Activated naive CD8-positive, alpha-beta T cell treated with anti-CD3 and anti-CD28 coated beads, Interleukin-2, amount 10 ng/mL, durations not matched to agents 7 days and 5 days (primary cell): Measurements from ENCODE around the gene GLYR1. TPM values are rescaled to one million over a fixed set of nuclear protein-coding genes. Genes with fewer than 3 reads are reported as not detected.

Experiments used
- ATAC-seq: fragments of 150-1000 bp; cut with Tn5 transposase; one replicate; pipeline ENCODE4 v1.10.0; 2021; ENCODE audit warnings: low read depth, moderate library complexity
- POLR2A ChIA-PET: fragments of 350-600 bp; sonication (Branson Sonifier 250); formaldehyde crosslinking; loops from one replicate; lab custom pipeline; 2021; ENCODE audit warnings: antibody characterized with exemption; lab: Charles Lee
- DNase-seq: peaks from one replicate; pipeline ENCODE4 v3.0.0; 2021
- H3K27ac Mint-ChIP-seq: one replicate; pipeline ENCODE4 v1.8.0; 2022; ENCODE audit warnings: mild to moderate bottlenecking, mixed read lengths
- H3K27me3 Mint-ChIP-seq: one replicate; pipeline ENCODE4 v1.8.0; 2022; ENCODE audit warnings: mild to moderate bottlenecking, moderate library complexity, mixed read lengths
- H3K36me3 Mint-ChIP-seq: one replicate; pipeline ENCODE4 v1.8.0; 2021; ENCODE audit warnings: mild to moderate bottlenecking, mixed read lengths
- H3K4me1 Mint-ChIP-seq: one replicate; pipeline ENCODE4 v1.8.0; 2021; ENCODE audit warnings: mixed read lengths
- H3K4me3 Mint-ChIP-seq: one replicate; pipeline ENCODE4 v1.8.0; 2022; ENCODE audit warnings: mild to moderate bottlenecking, moderate library complexity, mixed read lengths
- H3K9me3 Mint-ChIP-seq: one replicate; pipeline ENCODE4 v1.8.0; 2021; ENCODE audit warnings: mixed read lengths
- total RNA-seq, 2 experiments: library from RNA; stranded (reverse); gene quantifications; one replicate each; pipeline ENCODE4 v1.2.3, GENCODE V29; 2021

Gene GLYR1
- total RNA-seq, 2 experiments from 2014 or later = 91.6 to 93.1 TPM

DNA sequence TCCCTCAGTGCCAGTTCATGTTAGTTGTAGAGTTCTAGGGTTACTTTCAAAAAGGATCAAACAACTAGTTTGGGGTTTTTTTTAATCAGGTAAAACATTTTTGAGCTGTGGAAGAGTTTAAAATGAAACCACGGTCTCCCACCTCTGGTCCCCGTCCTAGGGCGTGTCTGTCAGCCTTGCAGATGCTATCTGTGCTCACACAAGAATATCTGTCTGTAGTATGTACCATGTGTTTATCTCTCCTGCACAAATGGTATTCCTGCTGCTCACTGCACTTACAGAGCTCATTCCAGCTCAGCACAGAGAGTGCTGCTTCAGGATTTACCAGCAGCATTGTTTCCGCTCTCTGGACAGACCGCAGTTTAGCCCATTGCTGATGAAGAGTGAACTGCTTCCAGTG, 39.1 kb upstream of the GLYR1 start:
- DNase-seq (no peak), ATAC-seq (no peak)
- POLR2A ChIA-PET = no interaction called here
- Mint-ChIP-seq H3K9me3 (no peaks in the 10 kb centered on the region), H3K36me3 (peaks cover 9% of the 10 kb centered on the region), H3K27me3 (no peaks in the 10 kb centered on the region), H3K4me1 (peaks cover 2% of the 10 kb centered on the region), H3K4me3 (no peak overlapping the region), H3K27ac (no peak overlapping the region)

DNA sequence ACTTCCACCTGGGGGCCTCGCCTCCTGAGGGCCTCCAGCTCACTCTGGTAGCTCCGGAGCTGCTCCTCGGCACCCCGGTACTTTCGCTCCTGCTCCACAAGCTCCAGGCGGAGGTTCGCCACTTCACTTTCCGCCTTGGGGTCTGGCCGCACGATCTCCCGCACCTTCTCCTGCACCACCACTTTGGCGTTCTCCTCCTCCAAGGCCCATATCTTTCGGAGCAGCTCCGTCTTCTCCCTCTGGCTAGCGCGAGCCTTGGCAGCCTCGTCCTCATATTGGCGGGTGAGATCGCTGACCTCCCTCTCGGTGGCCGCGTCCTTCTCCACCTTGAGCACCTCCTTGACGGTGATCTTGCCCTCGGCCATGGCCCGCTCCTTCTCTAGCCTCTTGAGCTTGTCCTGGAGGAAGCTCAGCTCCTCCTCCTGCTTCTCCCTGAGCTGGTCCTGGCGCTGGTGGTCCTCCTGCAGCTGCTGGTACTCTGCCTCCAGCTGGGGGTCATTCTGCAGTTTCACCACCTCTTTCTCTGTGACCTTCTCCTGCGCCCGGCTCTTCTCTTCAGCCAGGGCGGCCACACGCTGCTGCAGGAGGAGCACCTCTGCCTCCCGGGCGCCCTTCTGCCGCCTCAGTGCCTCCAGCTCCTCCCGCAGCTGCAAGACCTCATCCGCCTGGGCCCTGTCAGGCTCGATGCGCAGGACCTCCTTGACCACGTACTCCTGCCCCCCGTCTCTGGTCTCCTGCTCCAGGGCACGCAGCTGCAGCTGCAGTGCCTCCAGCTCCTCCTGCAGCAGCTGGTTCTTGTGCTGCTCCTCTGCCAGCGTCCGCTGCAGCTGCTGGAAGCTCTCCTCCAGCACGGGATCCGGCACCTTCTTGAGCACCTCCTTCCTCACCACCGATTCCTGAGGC, 38.1 kb upstream of the GLYR1 start:
- Mint-ChIP-seq H3K4me3 (no peak overlapping the region), H3K9me3 (no peaks in the 10 kb centered on the region), H3K27ac (no peak overlapping the region), H3K27me3 (no peaks in the 10 kb centered on the region), H3K4me1 (peaks cover 2% of the 10 kb centered on the region), H3K36me3 (peaks cover 9% of the 10 kb centered on the region)
- POLR2A ChIA-PET = no interaction called here
- no peak for DNase-seq
- no peak for ATAC-seq

DNA sequence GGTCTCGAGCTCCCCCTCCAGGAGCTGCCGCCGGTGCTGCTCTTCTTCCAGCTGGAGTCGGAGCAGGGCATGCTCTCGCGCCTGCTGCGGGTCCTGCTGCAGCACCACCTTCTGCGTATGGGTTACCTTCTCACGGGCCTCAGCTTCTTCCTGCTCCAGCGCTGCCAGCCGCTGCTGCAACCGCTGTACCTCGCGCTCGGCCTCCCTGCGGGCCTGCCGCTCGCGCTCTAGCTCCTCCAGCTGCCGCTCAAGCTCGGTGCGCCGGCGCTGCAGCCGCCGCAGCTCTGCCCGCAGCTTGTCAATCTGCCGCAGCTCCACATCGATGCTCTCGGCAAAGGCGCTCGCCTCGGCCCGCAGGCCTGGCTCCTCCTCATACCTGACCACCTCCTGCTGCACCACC, 37.1 kb upstream of the GLYR1 start:
- DNase-seq (no peak), ATAC-seq (no peak)
- POLR2A ChIA-PET = no interaction called here
- peaks cover 2% of the 10 kb centered on the region for H3K4me1 Mint-ChIP-seq
- no peak overlapping the region for H3K4me3 Mint-ChIP-seq
- peaks cover 9% of the 10 kb centered on the region for H3K36me3 Mint-ChIP-seq
- H3K27ac Mint-ChIP-seq = no peak overlapping the region
- no peaks in the 10 kb centered on the region for H3K9me3 Mint-ChIP-seq
- no peaks in the 10 kb centered on the region for H3K27me3 Mint-ChIP-seq

DNA sequence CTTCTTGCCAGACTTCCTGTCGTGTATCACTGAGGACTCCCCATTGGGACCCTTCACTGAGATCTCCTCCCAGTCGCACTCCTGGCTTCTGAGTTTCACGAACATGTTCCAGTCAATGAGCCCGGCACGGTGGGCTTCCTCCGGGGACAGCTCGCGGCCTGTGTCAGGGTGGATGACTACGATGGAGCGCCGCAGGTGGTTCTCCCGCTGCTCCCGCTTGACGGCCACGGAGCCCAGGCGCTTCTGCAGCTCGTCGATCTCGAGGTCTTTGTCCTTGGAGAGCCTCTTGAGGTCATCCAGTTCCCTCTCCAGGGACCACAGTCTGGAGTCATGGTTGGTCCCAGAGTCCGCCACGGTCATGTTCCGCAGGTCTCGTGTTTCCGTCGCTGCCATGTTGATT, 36.4 kb upstream of the GLYR1 start:
- POLR2A ChIA-PET = no interaction called here
- Mint-ChIP-seq H3K4me3 (no peak overlapping the region), H3K27ac (no peak overlapping the region), H3K9me3 (no peaks in the 10 kb centered on the region), H3K27me3 (no peaks in the 10 kb centered on the region), H3K36me3 (peaks cover 9% of the 10 kb centered on the region), H3K4me1 (peaks cover 2% of the 10 kb centered on the region)
- ATAC-seq = no peak
- DNase-seq = no peak

DNA sequence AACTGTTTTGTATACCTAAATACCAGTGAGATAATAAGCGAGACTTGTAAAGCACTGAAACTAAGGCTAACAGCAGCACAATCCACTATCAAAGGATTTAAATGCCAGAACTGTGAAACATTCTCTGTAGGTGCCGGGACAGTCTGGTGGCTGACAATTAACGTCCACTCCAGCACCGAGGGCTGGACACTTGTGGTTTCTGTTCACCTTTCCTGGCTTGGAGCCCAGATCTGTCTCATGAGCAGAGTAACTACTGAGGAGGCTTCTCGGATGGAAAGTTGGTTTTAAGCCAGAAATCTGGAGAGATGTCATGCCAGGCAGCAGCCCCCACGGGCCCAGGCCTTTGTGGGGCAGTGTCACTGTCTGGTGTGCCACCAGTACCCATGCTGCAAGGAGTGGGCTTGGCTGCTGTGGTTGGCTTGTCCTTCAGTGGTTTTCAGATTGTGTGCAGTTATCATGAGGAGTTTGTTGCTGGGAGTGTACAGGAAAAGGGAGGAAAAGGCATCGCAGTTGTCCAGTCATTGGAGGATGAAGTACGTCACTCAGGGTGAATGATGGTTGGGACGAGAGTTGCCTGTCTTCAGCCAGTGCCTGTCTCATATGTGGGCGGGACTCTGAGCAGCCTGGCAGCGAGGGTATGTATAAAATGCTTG, 35.7 kb upstream of the GLYR1 start:
- no peaks in the 10 kb centered on the region for H3K9me3 Mint-ChIP-seq
- POLR2A ChIA-PET = no interaction called here
- H3K36me3 Mint-ChIP-seq = peaks cover 9% of the 10 kb centered on the region
- peaks cover 2% of the 10 kb centered on the region for H3K4me1 Mint-ChIP-seq
- no peak for ATAC-seq
- no peak overlapping the region for H3K27ac Mint-ChIP-seq
- no peaks in the 10 kb centered on the region for H3K27me3 Mint-ChIP-seq
- H3K4me3 Mint-ChIP-seq = no peak overlapping the region
- no peak for DNase-seq

DNA sequence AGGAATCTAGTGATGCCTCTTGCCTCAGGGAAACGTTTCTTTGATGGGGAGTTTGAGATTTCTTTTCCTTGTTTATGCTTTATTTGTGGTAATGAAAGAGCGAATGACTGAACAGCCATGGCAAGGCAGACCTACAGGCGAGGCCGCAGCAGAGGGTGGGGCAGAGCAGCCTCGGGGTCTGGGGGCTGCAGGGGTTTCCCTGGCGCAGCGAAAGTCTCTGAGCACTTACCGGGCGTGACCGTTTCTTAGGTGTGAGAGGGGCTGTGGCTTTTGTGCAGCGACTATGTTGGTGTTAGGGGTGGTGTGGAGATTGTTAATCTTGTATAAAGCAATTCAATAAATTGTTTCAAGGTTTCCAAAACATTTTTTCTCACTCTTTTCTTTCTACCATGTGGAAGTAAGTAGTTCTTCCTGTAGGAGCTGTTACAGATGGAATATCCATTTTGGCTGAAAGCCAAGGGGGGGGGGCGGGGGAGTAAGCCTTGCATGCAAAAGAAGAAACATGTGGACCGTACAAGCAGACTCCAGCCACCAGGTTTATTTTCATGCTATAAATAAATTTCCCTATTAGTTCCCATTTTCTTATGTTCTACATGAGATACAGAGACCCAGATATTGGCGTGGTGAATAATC, 35.0 kb upstream of the GLYR1 start:
- H3K27ac Mint-ChIP-seq = no peak overlapping the region
- H3K4me1 Mint-ChIP-seq = peaks cover 2% of the 10 kb centered on the region
- H3K36me3 Mint-ChIP-seq = peaks cover 12% of the 10 kb centered on the region
- no peak overlapping the region for H3K4me3 Mint-ChIP-seq
- DNase-seq (no peak), ATAC-seq (no peak)
- POLR2A ChIA-PET = no interaction called here
- no peaks in the 10 kb centered on the region for H3K9me3 Mint-ChIP-seq
- no peaks in the 10 kb centered on the region for H3K27me3 Mint-ChIP-seq

DNA sequence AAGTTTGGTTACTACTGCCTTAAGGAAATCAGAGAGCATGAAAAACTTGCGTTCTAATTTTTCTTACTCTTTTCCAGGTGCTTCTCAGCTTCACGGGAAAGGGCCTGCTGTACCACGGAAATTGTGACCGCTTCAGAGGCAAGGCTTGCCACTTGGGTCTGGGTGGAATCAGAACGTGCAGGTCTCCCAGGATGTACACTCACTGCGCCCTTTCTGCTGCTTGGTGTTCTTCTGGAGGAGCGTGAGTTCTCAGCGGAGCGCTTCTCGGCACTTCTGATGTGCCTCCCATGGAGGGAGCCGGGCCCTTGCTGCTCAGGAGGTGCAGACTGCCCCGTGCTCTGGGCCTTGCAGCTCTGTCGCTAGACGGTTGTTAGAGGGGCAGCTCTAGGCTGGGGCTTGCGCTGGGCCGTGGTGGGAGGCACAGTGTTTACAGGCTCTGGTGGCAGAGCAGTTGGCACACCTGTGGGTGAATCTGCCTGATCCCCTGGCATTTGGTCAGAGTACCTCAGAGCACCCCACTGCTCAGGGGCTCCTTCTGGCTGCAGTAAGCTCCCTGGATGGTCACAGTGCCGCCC, 33.0 kb upstream of the GLYR1 start:
- Mint-ChIP-seq H3K27ac (no peak overlapping the region), H3K9me3 (no peaks in the 10 kb centered on the region), H3K27me3 (no peaks in the 10 kb centered on the region), H3K4me1 (no peaks in the 10 kb centered on the region), H3K36me3 (peaks cover 11% of the 10 kb centered on the region), H3K4me3 (no peak overlapping the region)
- POLR2A ChIA-PET = no interaction called here
- no peak for DNase-seq
- no peak for ATAC-seq

DNA sequence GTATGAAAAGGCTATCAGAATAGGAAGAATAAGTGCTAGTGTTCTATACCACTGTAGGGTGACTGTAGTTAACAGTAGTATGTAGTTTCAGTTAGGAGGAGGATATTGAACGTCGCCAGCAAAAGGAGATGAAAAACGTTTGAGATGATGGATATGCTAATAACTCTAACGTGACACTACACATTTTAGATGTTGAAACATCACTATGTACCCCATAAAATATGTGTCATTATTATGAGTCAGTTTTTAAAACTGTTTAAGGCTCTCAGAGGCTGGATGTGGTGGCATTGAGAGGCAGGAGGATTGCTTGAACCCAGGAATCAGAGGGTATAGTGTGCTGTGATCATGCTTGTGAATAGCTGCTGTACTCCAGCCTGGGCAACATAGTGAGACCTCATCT, 32.0 kb upstream of the GLYR1 start:
- Mint-ChIP-seq H3K4me1 (no peaks in the 10 kb centered on the region), H3K4me3 (no peak overlapping the region), H3K27ac (no peak overlapping the region), H3K36me3 (peaks cover 11% of the 10 kb centered on the region), H3K27me3 (no peaks in the 10 kb centered on the region), H3K9me3 (no peaks in the 10 kb centered on the region)
- no peak for DNase-seq
- POLR2A ChIA-PET = no interaction called here
- ATAC-seq = no peak

DNA sequence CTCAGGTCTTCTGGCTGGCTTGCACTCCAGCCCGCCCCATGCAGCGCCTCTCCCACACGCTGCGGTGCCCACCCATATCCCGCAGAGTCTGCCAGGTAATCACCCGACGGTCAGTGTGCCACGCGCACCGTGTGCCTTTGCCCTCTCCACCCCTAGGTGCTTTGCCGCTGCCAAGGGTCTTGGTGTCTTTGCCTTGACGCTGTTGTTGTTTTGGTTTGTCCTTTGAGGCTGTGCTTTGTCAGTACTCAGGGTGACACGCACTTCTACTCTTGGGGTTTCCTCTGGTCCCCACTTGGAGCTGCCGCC, 30.2 kb upstream of the GLYR1 start:
- POLR2A ChIA-PET = no interaction called here
- Mint-ChIP-seq H3K36me3 (peaks cover 16% of the 10 kb centered on the region), H3K27ac (no peak overlapping the region)

DNA sequence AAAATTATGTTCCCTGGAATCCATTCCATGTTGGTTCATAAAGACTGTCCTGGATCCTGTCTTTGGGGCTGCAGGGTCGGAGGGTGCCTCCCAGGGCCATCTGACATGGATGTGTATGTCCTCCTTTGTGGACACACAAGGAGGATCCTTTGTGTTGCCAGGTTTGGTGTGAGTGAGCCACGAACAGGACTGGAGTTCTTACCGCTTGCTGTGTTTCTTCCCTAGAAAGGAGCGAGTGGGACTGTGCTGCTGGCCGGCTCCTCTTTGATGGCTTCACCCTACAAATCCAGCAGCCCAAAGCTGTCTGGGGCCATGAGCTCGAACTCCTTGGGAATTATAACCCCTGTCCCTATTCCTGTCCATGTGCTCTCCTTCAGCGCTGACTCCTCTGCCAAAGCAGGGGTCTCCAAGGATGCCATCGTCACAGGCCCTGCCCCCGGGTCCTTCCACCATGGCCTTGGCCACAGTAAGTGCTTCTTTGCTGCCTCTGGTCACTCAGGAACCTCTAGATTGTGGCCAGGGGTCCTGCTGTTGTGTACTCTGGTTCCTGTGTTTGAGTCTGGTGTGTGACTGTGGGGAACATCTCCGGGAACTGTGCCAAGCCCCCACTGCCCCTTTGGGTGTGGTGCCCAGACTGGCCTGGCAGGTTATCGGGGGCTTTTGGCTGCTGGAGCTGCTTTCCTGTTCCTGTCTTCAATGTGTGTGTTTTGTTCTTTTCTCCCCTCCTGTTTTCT, 29.7 kb upstream of the GLYR1 start:
- no peaks in the 10 kb centered on the region for H3K4me1 Mint-ChIP-seq
- DNase-seq = no peak
- H3K27me3 Mint-ChIP-seq = no peaks in the 10 kb centered on the region
- ATAC-seq = no peak
- H3K9me3 Mint-ChIP-seq = no peaks in the 10 kb centered on the region
- peaks cover 19% of the 10 kb centered on the region for H3K36me3 Mint-ChIP-seq
- no peak overlapping the region for H3K27ac Mint-ChIP-seq
- POLR2A ChIA-PET = no interaction called here
- no peak overlapping the region for H3K4me3 Mint-ChIP-seq

More for the DNA sequence above, 30.2 kb upstream of the GLYR1 start:
- Mint-ChIP-seq H3K4me3 (no peak overlapping the region), H3K4me1 (no peaks in the 10 kb centered on the region), H3K9me3 (no peaks in the 10 kb centered on the region), H3K27me3 (no peaks in the 10 kb centered on the region)
- no peak for DNase-seq
- no peak for ATAC-seq

DNA sequence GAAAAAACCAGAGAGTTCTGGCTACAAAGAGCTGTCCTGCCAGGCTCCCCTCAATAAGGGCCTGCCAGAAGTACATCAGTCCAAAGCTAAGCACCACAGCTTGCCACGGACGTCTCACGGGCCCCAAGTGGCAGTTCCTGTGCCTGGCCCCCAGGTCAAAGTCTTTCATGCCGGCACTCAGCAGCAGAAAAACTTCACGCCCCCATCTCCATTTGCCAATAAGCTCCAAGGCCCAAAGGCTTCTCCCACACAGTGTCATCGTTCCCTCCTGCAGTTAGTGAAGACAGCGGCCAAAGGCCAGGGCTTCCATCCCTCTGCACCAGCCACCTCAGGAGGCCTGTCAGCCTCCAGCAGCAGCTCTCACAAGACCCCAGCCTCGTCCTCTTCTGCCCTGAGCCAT, 27.6 kb upstream of the GLYR1 start:
- POLR2A ChIA-PET = no interaction called here
- ATAC-seq (no peak), DNase-seq (no peak)
- Mint-ChIP-seq H3K27me3 (no peaks in the 10 kb centered on the region), H3K36me3 (peaks cover 31% of the 10 kb centered on the region), H3K4me3 (no peak overlapping the region), H3K4me1 (no peaks in the 10 kb centered on the region), H3K9me3 (no peaks in the 10 kb centered on the region), H3K27ac (no peak overlapping the region)

DNA sequence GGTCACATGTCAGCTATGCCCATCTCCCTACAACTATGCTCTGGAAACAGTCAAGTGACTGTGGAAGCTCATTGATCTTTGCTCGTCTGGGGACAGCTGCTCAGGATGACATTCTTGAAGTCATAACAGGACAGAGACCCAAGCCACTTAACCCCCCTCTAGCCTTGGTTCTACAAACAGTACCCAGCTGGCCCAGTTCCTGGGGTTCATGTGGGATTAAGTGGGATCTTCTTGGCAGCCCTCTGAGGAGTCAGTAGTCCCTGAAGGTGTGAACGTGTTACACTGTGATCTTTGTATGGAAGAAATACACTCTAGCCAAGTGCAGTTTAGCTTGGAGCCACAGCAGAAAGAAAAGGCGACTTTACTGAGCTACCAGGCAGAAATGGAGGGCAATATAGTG, 26.0 kb upstream of the GLYR1 start:
- H3K9me3 Mint-ChIP-seq = no peaks in the 10 kb centered on the region
- POLR2A ChIA-PET = no interaction called here
- H3K27me3 Mint-ChIP-seq = no peaks in the 10 kb centered on the region
- no peak overlapping the region for H3K4me3 Mint-ChIP-seq
- no peak overlapping the region for H3K27ac Mint-ChIP-seq
- no peak for DNase-seq
- ATAC-seq = no peak
- H3K4me1 Mint-ChIP-seq = no peaks in the 10 kb centered on the region
- peaks cover 34% of the 10 kb centered on the region for H3K36me3 Mint-ChIP-seq

DNA sequence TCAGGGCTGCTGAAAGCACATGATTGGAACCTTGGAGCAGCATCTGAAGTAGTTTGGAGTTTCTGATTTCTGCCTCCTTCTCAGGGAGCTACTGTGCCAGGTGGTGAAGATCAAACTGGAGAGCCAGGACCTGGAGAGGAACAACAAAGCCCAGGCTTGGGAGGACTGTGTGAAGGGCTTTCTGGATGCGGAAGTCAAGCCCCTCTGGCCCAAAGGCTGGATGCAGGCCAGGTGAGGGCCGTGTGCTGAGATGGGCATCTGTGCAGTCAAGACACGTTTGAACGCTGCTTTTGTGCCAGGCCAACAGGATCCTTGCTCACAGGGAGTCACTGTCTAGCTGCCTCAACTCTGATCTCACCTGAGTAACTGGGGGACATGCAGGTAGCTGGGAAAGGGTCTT, 24.0 kb upstream of the GLYR1 start:
- DNase-seq = no peak
- Mint-ChIP-seq H3K4me3 (no peak overlapping the region), H3K27ac (no peak overlapping the region), H3K27me3 (no peaks in the 10 kb centered on the region), H3K9me3 (no peaks in the 10 kb centered on the region), H3K36me3 (peaks cover 32% of the 10 kb centered on the region), H3K4me1 (no peaks in the 10 kb centered on the region)
- no peak for ATAC-seq
- POLR2A ChIA-PET = no interaction called here
